Epithelial cell of prostate (primary cell): Measurements from ENCODE around the gene MAGEA8.
"Not testable (repeated sequence)": the region's sequence is repeated elsewhere in the genome, so short reads cannot be mapped to it uniquely, and the experiment has no call there.

Experiments used
- DNase-seq: peaks from one replicate; pipeline ENCODE4 v3.0.0-alpha.2; 2011; ENCODE audit warnings: low read depth, low spot score
- H3K27ac ChIP-seq: fragments of 450-650 bp; 2 replicates; pipeline ENCODE4 v1.5.1; 2017; ENCODE audit warnings: mild to moderate bottlenecking

MAGEA8 gene

DNA sequence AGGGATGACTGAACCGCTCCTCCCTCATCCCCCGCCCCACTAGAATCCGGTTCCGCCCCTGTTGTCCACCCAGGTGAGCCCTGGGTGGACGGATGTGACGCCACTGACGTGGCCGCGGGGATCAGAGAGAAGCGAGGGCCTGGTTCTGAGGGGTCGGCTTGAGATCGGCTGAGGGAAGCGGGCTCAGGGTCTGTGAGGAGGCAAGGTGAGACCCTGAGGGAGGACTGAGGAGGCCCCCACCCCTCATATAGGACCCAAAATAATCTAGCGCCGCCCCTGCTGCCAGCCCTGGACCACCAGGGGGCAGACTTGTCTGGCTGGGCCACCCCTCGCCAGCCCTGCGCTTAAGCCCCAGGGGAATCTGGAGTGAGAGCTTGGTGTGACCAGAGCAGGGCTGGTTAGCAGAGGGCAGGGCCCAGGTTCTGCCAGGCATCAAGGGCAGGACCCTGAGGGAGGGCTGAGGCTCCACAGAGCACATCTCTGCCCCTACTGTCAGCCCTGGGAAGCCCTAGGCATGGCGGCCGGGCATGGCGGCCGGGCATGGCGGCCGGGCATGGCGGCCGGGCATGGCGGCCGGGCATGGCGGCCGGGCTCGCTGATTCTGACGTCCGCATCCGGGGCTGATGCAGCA, at the start of gene MAGEA8:
Gene MAGEA8, plus strand, starts transcription at position 103 of the 631 bp plus-strand sequence. CDS start 3,090 bp downstream, outside the sequence.
- H3K27ac ChIP-seq = no peak within 1 kb of the TSS
- no peak for DNase-seq

GRCh38 chrX:149831473-149831872, 49.5 kb upstream of the MAGEA8 start:
- no peak for DNase-seq
- H3K27ac ChIP-seq = no peak overlapping the region

GRCh38 chrX:149836728-149837127, 44.3 kb upstream of the MAGEA8 start:
- not testable (repeated sequence) for H3K27ac ChIP-seq, DNase-seq

DNA sequence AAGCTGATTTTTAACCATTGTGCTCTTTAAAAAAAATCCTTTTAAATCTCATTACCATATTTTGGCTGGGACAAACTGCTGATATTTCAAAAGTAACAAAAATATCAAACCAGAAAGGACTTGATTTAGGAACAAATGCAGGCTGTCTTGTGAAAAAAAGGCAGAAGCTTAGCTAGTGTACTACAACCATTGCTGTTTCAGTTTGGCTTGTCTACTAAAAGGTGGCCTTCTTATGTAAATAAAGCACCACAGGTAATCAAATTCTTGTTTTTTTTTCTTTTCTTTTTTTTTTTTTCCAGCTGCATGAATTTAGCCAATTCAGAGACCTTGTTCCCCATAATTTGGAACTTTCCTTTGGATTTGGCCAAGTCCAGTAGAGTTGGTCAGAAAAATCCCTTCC, 43.8 kb upstream of the MAGEA8 start:
- peak overlapping the region; percentile 22 for H3K27ac ChIP-seq
- DNase-seq = no peak

DNA sequence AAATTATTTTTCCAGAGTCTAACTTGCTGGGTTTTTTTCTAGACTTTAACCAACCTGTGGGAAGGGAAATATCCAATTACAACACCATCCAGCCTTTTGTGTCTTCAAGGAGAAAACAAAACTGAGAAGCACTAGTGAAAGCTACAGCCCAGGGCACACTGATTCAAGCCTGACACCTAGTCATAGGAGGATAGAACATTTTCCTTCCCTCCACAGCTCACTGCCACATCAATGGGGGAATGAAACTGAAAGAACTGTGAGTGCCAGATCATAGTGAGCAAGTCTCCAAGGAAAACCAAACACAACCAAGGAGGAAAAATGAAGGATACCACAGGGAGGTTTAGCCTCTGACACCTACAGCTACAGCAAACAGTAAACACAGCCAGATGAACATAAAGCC, 43.3 kb upstream of the MAGEA8 start:
- peak overlapping the region; percentile 22 for H3K27ac ChIP-seq
- DNase-seq = no peak

DNA sequence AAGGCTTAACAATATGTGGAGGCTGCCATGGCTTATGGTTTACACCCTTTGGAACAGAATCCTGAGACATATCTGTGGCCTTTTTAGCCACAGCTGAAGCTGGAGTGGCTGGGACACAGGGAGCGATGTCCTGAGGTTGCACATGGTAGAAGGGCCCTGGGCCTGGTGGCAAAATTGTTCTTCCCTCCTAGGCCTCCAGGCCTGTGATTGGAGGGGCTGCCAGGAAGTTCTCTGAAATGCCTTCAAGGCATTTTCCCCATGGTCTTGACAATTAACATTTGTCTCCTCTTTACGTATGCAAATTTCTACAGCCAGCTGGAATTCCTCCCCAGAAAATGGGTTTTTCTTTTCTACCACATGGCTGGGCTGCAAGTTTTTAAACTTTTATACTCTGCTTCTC, 39.1 kb upstream of the MAGEA8 start:
- H3K27ac ChIP-seq = no peak overlapping the region
- no peak for DNase-seq

GRCh38 chrX:149845385-149845784, 35.6 kb upstream of the MAGEA8 start:
- H3K27ac ChIP-seq = no peak overlapping the region
- no peak for DNase-seq

DNA sequence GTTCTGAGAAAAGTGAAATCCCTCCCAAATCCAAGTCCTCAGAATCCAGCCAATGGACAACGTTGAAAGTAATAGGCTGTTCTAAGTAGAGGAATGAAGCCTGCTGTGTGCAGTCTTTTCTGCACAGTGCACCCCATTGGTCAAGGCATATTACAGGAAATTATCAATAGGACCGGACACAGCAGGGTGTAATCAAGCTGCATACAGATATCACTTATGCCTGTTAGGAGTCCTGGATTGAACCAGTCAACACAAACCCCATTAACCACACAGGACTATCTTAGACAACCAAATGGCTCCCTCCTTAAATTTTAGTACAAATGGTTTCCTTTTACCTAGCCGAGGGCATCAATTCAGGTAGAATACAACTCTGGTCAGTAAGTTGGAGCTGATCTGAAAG, 34.2 kb upstream of the MAGEA8 start:
- no peak for DNase-seq
- H3K27ac ChIP-seq = no peak overlapping the region

GRCh38 chrX:149848855-149849254, 32.1 kb upstream of the MAGEA8 start:
- no peak for DNase-seq

GRCh38 chrX:149849787-149850186, 31.2 kb upstream of the MAGEA8 start:
- DNase-seq = no peak
- H3K27ac ChIP-seq = no peak overlapping the region

More at GRCh38 chrX:149848855-149849254, 32.1 kb upstream of the MAGEA8 start:
- no peak overlapping the region for H3K27ac ChIP-seq

- DNase-seq = no peak
- H3K27ac ChIP-seq = no peak overlapping the region
Measured at GRCh38 chrX:149851864-149852263, 29.1 kb upstream of the MAGEA8 start.

- DNase-seq = no peak
- H3K27ac ChIP-seq = no peak overlapping the region
Measured at GRCh38 chrX:149853925-149854324, 27.1 kb upstream of the MAGEA8 start.

DNA sequence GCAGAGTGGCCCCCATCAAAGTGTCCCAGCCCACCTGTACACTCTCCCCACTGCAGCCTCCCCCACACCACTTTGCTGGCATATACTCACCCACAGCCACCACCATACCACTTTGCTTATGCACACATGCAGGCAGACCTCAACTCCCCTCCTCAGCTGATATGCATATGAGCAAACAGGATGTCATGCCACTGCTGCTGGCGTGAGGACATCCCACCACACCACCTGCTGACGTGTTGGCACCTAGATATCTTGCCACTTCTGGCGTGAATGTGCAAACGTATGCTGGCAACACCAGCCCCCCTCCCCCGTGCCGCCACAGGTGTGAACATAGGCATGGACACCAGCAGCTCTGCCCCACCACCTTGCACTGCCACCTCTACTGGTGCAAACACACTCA, 22.4 kb upstream of the MAGEA8 start:
- DNase-seq = no peak
- H3K27ac ChIP-seq = no peak overlapping the region

DNA sequence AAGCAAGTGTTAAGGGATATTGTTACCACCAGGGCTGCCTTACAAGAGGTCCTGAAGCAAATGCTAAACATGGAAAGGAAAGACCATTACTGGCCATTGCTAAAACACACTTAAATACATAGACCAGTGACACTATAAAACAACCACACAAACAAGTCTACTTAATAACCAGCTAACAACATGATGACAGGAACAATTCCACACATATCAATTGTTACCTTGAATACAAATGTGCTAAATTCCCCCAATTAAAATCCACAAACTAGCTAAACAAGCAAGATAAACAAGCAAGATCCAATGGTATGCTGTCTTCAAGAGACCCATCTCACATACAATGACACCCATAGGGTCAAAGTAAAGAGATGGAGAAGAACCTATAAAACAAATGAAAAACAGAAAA, 20.5 kb upstream of the MAGEA8 start:
- H3K27ac ChIP-seq = no peak overlapping the region
- DNase-seq = no peak

DNA sequence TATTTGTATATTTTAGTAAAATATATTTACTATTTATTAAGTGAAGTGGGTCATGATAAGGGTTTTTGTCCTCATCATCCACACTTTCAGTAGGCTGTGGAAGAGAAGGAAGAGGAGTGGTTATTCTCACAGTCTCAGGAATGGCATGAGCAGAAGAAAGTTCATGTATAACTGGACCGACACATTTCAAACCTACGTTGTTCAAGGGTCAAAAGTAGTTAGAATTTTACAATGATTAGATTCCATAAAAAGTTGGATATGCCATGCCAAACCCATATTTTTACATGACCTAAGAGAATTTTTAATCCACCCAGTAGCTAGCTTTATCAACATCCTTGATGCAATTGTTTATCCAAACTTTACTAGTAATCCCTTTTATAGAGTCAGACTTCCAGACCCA, 15.6 kb upstream of the MAGEA8 start:
- no peak for DNase-seq
- H3K27ac ChIP-seq = no peak overlapping the region

- DNase-seq = no peak
- no peak overlapping the region for H3K27ac ChIP-seq
Measured at GRCh38 chrX:149867488-149867887, 13.5 kb upstream of the MAGEA8 start.

DNA sequence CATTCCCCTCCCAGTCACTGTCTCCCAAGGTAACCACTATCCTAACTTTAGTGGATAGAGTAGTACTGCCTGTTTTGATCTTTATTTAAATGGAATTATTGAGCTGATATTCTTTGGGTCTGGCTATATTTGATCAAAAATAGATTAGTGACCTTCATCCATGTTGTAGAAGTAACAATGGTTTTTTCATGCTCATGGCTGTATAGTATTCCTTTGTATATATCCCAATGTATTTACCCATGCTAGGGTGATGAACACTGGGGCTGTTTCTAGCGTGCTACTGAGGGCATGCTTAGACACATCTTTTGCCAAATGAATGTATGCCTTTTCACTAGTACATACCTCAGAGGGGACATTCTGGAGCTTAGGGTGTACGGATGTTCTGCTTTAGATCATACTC, 10.1 kb upstream of the MAGEA8 start:
- no peak for DNase-seq
- H3K27ac ChIP-seq = no peak overlapping the region

- no peak for DNase-seq
- no peak overlapping the region for H3K27ac ChIP-seq
Measured at GRCh38 chrX:149871433-149871832, 9.6 kb upstream of the MAGEA8 start.

- H3K27ac ChIP-seq = no peak overlapping the region
- DNase-seq = no peak
Measured at GRCh38 chrX:149871940-149872339, 9.0 kb upstream of the MAGEA8 start.

GRCh38 chrX:149877157-149877556, 3.8 kb upstream of the MAGEA8 start:
- DNase-seq = no peak
- peak overlapping the region; percentile 52 for H3K27ac ChIP-seq

- no peak for DNase-seq
- peak overlapping the region; percentile 52 for H3K27ac ChIP-seq
Measured at GRCh38 chrX:149877636-149878035, 3.3 kb upstream of the MAGEA8 start.

DNA sequence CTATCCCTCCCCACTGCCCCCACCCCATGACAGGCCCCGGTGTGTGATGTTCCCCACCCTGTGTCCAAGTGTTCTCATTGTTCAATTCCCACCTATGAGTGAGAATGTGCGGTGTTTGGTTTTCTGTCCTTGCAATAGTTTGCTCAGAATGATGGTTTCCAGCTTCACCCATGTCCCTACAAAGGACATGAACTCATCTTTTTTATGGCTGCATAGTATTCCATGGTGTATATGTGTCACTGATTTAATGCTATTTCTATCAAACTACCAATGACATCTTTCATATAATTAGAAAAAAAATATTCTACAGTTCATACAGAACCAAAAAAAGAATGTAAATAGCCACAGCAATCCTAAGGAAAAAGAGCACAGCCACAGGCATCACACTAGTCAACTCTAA, 9.8 kb downstream of the MAGEA8 start:
- H3K27ac ChIP-seq = not testable (repeated sequence)

DNA sequence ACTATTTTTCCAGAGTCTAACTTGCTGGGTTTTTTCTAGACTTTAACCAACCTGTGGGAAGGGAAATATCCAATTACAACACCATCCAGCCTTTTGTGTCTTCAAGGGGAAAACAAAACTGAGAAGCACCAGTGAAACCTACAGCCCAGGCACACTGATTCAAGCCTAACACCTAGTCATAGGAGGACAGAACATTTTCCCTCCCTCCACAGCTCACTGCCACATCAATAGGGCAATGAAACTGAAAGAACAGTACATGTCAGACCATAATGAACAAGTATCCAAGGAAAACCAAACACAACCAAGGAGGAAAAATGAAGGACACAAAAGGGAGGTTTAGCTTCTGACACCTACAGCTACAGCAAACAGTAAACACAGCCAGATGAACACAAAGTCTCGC, 17.6 kb downstream of the MAGEA8 start:
- no peak for DNase-seq
- H3K27ac ChIP-seq = no peak overlapping the region

More for the DNA sequence above, 9.8 kb downstream of the MAGEA8 start:
- DNase-seq = not testable (repeated sequence)
